HL-60 (cell line): Measurements from ENCODE around the gene SPIN2A.

Source experiments
- CTCF ChIP-seq: IDR thresholded peaks from one replicate; pipeline ENCODE4 v1.5.1; 2011; ENCODE audit warnings: low read length, control low read depth, inconsistent platforms; ENCODE audit not compliant: insufficient read depth
- GABPA ChIP-seq: IDR thresholded peaks from 2 replicates; pipeline ENCODE4 v1.6.1; 2012; ENCODE audit warnings: low read depth
- POLR2AphosphoS5 ChIP-seq: IDR thresholded peaks from 2 replicates; pipeline ENCODE4 v1.6.1; 2012; ENCODE audit warnings: low read depth
- TF ChIP-seq, protein P1 (sequence below): IDR thresholded peaks from 2 replicates; pipeline ENCODE4 v1.6.1; 2012; ENCODE audit warnings: low read depth; ENCODE audit not compliant: insufficient replicate concordance

- TF ChIP-seq CTCF, result no peak
- TF ChIP-seq POLR2AphosphoS5, result no peak
- TF ChIP-seq, protein P1, sequence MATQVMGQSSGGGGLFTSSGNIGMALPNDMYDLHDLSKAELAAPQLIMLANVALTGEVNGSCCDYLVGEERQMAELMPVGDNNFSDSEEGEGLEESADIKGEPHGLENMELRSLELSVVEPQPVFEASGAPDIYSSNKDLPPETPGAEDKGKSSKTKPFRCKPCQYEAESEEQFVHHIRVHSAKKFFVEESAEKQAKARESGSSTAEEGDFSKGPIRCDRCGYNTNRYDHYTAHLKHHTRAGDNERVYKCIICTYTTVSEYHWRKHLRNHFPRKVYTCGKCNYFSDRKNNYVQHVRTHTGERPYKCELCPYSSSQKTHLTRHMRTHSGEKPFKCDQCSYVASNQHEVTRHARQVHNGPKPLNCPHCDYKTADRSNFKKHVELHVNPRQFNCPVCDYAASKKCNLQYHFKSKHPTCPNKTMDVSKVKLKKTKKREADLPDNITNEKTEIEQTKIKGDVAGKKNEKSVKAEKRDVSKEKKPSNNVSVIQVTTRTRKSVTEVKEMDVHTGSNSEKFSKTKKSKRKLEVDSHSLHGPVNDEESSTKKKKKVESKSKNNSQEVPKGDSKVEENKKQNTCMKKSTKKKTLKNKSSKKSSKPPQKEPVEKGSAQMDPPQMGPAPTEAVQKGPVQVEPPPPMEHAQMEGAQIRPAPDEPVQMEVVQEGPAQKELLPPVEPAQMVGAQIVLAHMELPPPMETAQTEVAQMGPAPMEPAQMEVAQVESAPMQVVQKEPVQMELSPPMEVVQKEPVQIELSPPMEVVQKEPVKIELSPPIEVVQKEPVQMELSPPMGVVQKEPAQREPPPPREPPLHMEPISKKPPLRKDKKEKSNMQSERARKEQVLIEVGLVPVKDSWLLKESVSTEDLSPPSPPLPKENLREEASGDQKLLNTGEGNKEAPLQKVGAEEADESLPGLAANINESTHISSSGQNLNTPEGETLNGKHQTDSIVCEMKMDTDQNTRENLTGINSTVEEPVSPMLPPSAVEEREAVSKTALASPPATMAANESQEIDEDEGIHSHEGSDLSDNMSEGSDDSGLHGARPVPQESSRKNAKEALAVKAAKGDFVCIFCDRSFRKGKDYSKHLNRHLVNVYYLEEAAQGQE, result no peak
- TF ChIP-seq GABPA, result no peak
Measured at GRCh38 chrX:57138674-57139073, 1.5 kb upstream of the SPIN2A start.
